Measurements from ENCODE around the gene RBM26. TPM values are rescaled to one million over a fixed set of nuclear protein-coding genes. Genes with fewer than 3 reads are reported as not detected.

Gene RBM26
- total RNA-seq, 2 donors from 2014 or later = 28.1 to 28.3 TPM

DNA sequence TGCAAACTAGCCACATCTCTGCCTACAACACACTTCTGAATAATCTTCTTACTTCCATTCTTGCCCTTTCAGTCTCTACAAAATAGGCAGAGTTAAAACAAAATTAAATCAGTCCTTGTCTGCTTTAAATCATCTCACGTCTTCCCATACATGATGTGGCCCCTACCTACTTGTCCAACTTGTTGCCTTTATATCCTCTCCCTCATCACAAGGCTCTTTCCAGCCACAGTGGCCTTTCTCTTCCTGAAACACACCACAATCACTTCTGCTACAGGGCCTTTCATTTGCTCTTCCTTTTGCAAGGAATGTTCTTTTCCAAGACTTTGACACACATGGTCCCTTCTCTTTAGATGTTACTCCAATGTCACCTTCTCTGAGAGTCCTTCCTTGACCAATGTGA lies 1.7 kb downstream of the RBM26 start:
- no peak for TF ChIP-seq CTCF (IDR thresholded peaks at IDR 0.05)
- Histone ChIP-seq H3K4me3 (peak overlapping the region; percentile 78), H3K9ac (ENCODE audit: low read depth in 2 of 2, low read length in 2 of 2) (peak overlapping the region in 1 of 2 donors; percentile 97), H3K27me3 (no peaks in the 10 kb centered on the region), H3K9me3 (no peaks in the 10 kb centered on the region), H3K27ac (no peak overlapping the region), H3K4me1 (peaks cover 23% of the 10 kb centered on the region), H3K36me3 (no peaks in the 10 kb centered on the region)
- intact Hi-C loops (cut with DNase I) = no loop called here
- no peak for DNase-seq

DNA sequence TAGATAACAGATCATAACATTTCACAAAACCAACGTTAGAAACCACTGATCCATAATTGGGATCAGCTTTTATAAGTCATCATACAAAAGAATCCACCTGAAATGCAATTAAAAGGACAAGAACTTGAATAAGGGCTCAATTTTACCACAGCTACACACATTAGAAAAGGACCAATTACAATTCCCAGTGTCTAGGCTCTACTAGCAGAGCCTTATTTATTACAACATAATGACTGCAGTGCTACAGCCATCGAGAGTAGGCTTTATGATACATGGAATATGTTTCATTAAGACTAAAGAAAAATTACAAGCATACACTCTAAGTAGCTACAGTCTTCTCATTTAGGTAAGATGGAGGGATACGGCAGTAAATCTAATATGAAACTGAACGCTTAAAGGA lies 2.9 kb downstream of the RBM26 start:
- DNase-seq = no peak
- no peak overlapping the region for H3K4me3 ChIP-seq
- no peak overlapping the region for H3K9ac ChIP-seq (ENCODE audit: low read depth in 2 of 2, low read length in 2 of 2)
- H3K36me3 ChIP-seq = no peaks in the 10 kb centered on the region
- H3K27ac ChIP-seq = no peak overlapping the region
- no peak for TF ChIP-seq CTCF (IDR thresholded peaks at IDR 0.05)
- no peaks in the 10 kb centered on the region for H3K9me3 ChIP-seq
- intact Hi-C loops (cut with DNase I) = no loop called here
- H3K4me1 ChIP-seq = peaks cover 23% of the 10 kb centered on the region
- no peaks in the 10 kb centered on the region for H3K27me3 ChIP-seq

- no peak overlapping the region for H3K27ac ChIP-seq
- H3K36me3 ChIP-seq = no peaks in the 10 kb centered on the region
- H3K9me3 ChIP-seq = no peaks in the 10 kb centered on the region
- peaks cover 23% of the 10 kb centered on the region for H3K4me1 ChIP-seq
- intact Hi-C loops (cut with DNase I) = no loop called here
- TF ChIP-seq CTCF (IDR thresholded peaks at IDR 0.05) = no peak
- no peak for DNase-seq
- H3K4me3 ChIP-seq = no peak overlapping the region
- H3K27me3 ChIP-seq = no peaks in the 10 kb centered on the region
- H3K9ac ChIP-seq (ENCODE audit: low read depth in 2 of 2, low read length in 2 of 2) = no peak overlapping the region
Measured at GRCh38 chr13:79402679-79403078, 3.4 kb downstream of the RBM26 start.

DNA sequence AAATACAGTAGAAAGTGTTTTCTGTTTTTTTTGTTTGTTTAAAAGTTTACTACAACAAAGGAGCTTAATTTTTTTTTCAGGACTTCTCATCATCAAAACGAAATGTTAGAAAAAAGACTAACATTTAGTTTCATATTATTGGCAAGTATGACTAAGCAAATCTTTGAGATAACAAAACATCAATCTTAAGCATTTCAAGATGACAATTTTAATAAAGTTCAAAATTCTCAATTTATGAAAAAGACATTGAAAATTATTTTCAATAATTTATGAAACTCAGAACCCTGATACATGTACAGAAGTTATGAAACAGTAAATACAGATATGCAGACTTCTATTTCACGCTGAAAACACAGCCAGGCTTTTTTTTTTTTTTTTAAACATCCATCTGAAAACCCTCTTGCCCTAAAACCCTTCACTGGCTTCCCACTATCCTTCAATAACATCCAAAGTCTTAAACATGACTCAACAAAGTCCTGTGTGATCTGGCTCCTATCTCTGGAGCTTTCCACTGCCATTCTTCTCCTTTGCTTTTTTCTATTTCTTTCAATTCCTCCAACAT lies 3.9 kb downstream of the RBM26 start:
- H3K9me3 ChIP-seq = no peaks in the 10 kb centered on the region
- H3K4me3 ChIP-seq = no peak overlapping the region
- no peak overlapping the region for H3K27ac ChIP-seq
- TF ChIP-seq CTCF (IDR thresholded peaks at IDR 0.05) = no peak
- no peak for DNase-seq
- intact Hi-C loops (cut with DNase I) = no loop called here
- peaks cover 21% of the 10 kb centered on the region for H3K4me1 ChIP-seq
- peaks cover 1% of the 10 kb centered on the region for H3K36me3 ChIP-seq
- H3K27me3 ChIP-seq = no peaks in the 10 kb centered on the region
- no peak overlapping the region for H3K9ac ChIP-seq (ENCODE audit: low read depth in 2 of 2, low read length in 2 of 2)

DNA sequence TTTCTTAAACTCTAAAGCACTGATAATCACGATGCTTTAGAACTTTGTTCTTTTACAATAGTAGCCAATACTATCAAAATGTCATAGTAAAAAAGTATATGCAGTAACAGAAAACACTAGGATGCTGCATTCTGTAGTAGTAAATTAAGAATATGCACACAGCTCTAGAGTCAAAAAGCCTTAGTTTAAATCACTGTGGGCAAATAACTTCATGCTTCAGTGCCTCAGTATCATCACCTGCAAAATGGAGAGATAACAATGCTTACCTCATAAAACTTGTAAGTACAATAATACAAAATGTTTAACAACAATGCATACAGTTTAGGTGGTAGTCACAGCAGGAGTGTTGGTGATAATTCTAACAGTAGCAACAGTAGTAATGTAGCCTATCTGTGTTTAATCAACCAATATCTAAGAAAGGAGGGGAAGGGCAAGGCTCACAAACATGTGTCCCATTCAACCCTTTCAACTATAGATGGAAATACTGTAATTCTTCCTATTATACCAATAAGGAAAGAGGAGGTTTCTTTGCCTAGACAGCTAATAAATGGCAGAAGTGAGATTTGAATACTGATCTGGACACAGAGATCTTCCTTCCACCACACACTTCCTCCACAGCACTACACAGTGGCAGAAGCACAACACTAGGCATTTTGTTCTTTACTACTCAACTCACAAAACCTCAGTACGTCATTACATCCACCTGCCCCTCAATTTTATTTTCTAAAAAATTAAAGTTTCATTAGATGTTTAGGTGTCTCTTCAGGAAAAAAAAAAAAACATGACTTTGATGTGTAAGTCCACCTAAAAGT lies 4.6 kb downstream of the RBM26 start:
- Histone ChIP-seq H3K27ac (no peak overlapping the region), H3K9me3 (no peaks in the 10 kb centered on the region), H3K9ac (ENCODE audit: low read depth in 2 of 2, low read length in 2 of 2) (no peak overlapping the region), H3K27me3 (no peaks in the 10 kb centered on the region), H3K36me3 (peaks cover 4% of the 10 kb centered on the region), H3K4me1 (peaks cover 18% of the 10 kb centered on the region), H3K4me3 (no peak overlapping the region)
- intact Hi-C loops (cut with DNase I) = no loop called here
- no peak for TF ChIP-seq CTCF (IDR thresholded peaks at IDR 0.05)
- DNase-seq = no peak
